ENCODE data around the gene FZR1.
A peak's percentile ranks its signal among the peaks of the same experiment; 100 is the strongest.
"Not testable (repeated sequence)": the region's sequence is repeated elsewhere in the genome, so short reads cannot be mapped to it uniquely, and the experiment has no call there.

FZR1 gene

GRCh38 chr19:3494559-3494958 lies 11.6 kb upstream of the FZR1 start:
- DNase-seq (ENCODE audit: low read depth in 2 of 2): no peak

DNA sequence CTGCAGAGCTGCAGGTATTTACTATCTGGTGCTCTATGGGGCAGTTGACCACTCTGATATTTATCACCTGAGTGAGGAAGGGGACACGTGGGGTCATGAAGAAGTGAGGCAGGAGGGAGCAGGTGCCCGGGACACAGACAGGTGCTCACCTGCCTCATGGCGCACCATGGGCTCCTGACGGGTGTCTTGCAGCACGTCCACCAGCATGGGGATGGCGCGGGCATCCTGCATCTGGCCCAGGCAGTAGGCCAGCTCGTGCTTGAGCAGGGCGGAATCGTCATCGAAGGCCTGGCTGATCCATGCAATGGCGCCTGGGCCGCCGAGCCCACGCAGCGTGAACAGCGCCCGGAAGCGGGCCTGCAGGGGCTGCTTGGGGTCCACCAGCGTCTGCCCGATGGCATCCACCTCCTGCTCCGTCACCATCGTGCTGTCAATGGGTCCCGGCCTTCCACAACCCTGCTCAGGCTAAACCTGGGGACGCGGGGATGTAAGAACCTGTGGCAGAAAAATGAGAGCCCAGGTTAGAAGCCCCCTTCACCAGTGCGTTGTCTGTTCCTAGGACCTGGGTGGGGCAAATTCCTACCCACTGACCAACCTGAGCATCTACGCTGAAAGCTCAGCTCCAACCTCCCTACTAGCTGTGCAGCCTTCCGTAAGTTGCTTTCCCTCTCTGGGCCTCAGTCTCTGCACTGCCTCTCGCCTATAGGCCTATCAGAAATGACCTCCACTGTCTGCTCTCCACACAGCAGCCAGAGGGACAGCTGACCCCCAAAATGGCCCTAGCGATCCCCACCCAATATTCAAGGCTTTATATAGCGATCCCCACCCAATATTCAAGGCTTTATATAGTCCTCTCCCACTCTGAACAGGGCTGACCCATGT lies 9.5 kb upstream of the FZR1 start:
- DNase-seq (ENCODE audit: low read depth in 2 of 2): no peak

GRCh38 chr19:3497757-3498520 lies 8.2 kb upstream of the FZR1 start:
- DNase-seq (ENCODE audit: low read depth in 2 of 2): no peak

GRCh38 chr19:3499738-3500428 lies 6.2 kb upstream of the FZR1 start:
- no peak for DNase-seq (ENCODE audit: low read depth in 2 of 2)

DNA sequence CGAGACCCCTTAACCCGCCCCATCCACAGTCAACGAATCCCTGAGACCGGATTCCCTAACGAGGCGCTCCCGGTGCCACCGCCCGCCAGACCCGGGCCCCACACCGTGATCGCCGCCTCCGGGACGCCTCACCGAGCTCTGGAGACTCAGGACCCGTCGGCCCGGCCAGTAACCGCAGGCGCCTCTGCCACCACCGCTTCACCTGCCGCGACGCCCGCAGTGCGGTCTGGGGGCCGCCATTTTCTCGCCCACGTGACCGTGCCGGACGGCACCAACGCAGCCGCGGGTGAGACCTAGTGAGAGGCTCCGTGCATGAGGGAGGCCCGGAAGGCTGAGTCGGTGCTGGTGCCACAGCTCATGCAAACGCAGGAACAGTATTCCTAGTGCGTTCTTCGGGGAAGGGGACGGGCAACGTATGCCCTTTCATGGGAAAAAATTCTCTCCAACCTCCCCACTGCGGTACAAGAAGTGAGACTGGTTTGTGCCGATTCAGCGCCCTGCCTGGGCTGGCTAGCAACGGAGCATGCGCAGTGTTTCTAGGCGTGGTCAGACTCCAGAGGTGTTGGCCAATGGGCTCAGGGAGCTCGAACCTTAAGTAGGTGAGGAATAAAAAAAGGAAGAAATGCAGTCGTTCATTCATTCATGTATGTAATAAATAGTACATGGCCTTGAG lies 5.5 kb upstream of the FZR1 start, which contains the start of gene DOHH:
Gene DOHH (minus strand): TSS at position 246 of the 673 bp plus-strand sequence. CDS start 3,860 bp downstream, outside the sequence.
- DNase-seq (ENCODE audit: low read depth in 2 of 2): peak; percentile 87 to 89

DNA sequence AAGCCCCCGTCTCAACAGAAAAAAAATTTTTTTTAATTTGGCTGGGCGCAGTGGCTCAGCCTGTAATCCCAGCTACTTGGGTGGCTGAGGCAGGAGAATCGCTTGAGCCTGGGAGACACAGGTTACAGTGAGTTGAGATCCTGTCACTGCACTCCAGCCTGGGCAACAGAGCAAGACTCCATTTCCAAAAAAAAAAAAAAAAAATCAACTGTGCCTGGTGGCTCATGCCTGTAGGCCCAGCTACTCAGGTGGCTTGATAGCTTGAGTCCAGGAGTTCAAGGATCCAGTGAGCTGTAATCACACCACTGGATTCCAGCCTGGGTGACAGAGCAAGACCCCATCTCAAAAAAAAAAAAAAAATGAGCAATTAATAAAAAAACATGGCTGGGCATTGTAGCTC lies 4.3 kb upstream of the FZR1 start:
- no peak for DNase-seq (ENCODE audit: low read depth in 2 of 2)

- no peak for DNase-seq (ENCODE audit: low read depth in 2 of 2)
Observed at GRCh38 chr19:3503036-3503572, 3.0 kb upstream of the FZR1 start.

DNA sequence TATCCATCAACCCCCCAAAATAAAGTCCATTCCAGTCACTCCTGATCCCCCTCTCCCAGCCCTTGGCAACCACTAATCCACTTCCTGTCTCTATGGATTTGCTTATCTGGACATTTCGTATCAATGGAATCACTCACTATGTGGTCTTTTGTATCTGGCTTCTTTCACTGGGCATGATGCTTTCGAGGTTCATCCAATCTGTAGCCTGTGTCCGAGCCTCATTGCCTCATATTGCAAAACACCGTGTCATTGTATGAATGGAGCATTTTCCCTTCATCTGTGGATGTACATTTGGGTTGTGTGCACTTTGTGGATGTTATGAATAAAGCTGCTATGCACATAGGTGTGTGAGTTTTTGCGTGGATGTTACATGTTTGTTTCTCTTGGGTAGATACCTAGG lies 1.4 kb upstream of the FZR1 start:
- DNase-seq (ENCODE audit: low read depth in 2 of 2): no peak

- no peak for DNase-seq (ENCODE audit: low read depth in 2 of 2)
Observed at GRCh38 chr19:3506384-3507340, 551 bp downstream of the FZR1 start.

GRCh38 chr19:3507371-3508120 lies 1.4 kb downstream of the FZR1 start:
- no peak for DNase-seq (ENCODE audit: low read depth in 2 of 2)

DNA sequence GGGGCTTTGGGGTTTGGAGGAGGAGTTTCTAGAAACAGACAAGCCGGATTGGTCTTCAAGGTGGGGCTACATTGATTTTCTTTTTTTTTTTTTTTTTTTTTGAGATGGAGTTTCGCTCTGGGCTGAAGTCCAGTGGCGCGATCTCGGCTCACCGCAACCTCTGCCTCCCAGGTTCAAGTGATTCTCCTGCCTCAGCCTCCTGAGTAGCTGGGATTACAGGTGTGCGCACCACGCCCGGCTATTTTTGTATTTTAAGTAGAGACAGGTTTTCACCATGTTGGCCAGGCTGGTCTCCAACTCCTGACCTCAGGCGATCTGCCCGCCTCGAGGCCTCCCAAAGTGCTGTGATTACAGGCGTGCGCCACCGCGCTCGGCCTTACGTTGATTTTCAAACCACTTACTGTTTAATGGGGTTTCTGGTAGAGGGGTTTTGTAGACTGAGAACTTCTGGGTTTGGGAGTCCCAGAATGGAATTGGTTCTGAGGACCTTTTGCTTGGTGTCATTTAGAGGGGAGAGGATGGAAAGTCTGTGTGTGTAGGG lies 2.1 kb downstream of the FZR1 start:
- DNase-seq (ENCODE audit: low read depth in 2 of 2): not testable (repeated sequence)

GRCh38 chr19:3508771-3509535 lies 2.8 kb downstream of the FZR1 start:
- no peak for DNase-seq (ENCODE audit: low read depth in 2 of 2)

DNA sequence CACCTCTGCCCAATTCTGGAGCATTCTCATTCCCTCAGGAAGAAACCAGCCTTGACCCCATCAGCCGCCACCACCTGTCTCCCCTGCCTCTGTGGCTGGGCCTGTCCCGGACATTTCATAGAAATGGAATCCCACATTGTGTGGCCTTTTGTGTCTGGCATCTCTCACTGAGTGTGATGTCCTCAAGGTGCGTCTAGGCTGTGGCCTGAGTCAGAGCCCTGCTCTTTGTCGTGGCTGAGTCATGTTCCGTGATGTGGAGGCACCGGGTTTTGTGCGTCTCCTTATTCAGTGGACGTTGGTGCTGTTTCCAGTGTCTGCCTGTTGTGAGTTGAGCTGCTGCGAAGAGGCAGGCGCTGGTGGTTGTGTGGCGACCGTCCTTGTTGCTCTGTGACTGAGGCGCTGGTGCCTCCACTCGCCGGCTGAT lies 3.5 kb downstream of the FZR1 start:
- no peak for DNase-seq (ENCODE audit: low read depth in 2 of 2)

DNA sequence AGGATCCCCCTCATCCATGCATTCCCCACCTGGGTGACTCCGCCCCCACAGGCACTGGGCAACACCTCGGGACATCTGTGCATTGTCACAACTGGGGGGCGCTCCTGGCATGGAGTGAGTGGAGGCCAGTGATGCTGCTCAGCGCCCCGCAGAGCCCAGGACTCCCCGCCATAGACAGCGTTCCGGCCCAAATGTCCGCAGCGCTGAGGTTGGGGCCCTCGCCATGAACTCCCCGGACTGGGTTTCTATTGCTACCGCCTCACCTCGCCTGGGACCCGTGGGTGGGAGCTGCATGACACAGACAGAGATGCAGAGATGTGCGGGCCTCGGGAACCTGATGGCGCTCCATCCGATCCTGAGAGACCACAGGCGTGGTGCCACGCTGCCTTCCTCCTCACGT lies 4.6 kb downstream of the FZR1 start:
- no peak for DNase-seq (ENCODE audit: low read depth in 2 of 2)

GRCh38 chr19:3511506-3512251 lies 5.6 kb downstream of the FZR1 start:
- DNase-seq (ENCODE audit: low read depth in 2 of 2): no peak

DNA sequence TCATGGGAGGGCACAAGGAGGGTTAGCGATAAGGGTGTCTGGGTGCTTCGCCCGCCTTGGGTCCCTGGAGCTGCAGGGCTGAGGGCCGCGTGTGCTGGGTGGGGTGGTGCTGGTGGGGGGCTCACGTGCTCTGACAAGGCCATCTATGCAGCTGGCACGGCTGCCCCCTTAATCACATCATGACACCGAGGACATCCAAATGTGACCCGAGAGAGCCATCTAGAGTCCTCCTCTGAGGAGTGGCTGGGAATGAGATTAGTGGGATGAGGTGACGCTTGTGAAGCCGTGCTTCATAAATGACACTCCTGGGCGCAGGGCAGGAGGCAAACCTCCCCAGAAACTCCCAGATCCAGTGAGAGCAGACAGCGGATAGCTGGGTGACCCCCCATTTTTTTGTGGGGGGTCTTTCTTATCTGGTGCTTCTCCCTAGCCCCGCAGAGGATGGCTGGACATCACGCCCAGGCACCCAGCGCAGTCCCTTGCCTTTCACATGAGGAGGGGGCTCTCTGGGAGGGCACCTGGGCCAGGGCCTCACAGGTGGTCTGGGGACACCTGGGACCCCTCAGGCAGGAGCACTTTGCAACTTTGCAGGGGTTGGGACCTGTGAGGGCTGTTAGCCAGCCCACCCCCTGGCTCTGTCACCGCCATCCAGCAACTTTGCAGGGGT lies 6.6 kb downstream of the FZR1 start:
- DNase-seq (ENCODE audit: low read depth in 2 of 2): no peak
